GM20000 (cell line): ENCODE data around the gene EMX2.

Source experiments
- DNase-seq: peaks from one replicate; pipeline ENCODE4 v3.0.0; 2012; ENCODE audit warnings: low spot score
- CTCF ChIP-seq: IDR thresholded peaks from 2 replicates; pipeline ENCODE4 v1.5.1; 2012; ENCODE audit warnings: mild to moderate bottlenecking, control low read depth; ENCODE audit errors: extremely low read depth, missing control alignments

The EMX2 gene

GRCh38 chr10:117542706-117543224 lies at the start of gene EMX2:
Gene EMX2 (plus strand): TSS chr10:117542746. CDS start chr10:117543268, 522 bp downstream.
- DNase-seq, result no peak
- no peak for TF ChIP-seq CTCF

- TF ChIP-seq CTCF, result no peak
- DNase-seq, result no peak
Observed at GRCh38 chr10:117496031-117496430, 46.5 kb upstream of the EMX2 start.

GRCh38 chr10:117496616-117497028 lies 45.9 kb upstream of the EMX2 start:
- peak; percentile 80 for DNase-seq
- TF ChIP-seq CTCF, result peak; percentile 95

- no peak for DNase-seq
- TF ChIP-seq CTCF, result no peak
Observed at GRCh38 chr10:117497736-117498135, 44.8 kb upstream of the EMX2 start.

- TF ChIP-seq CTCF, result no peak
- DNase-seq, result no peak
Observed at GRCh38 chr10:117499248-117500105, 43.1 kb upstream of the EMX2 start.

DNA sequence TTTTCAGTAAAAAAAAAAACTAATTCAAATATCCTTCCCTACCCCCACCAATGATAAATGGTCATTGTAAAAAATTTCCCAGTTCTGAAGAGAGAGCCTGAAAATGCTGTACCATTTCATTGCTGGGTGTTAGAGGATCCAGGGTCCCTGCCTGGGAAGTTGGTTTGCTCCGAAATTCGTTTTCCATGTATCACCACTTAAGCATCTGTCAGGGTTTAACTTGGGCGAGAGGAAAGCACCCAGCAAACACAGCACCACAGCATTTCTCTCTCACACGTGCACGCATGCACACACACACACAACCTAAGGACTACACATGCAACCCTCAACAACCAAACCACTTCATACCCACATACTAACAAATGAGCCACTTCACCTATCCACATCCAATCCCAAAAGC lies 42.1 kb upstream of the EMX2 start:
- DNase-seq, result no peak
- TF ChIP-seq CTCF, result no peak

- TF ChIP-seq CTCF, result no peak
- no peak for DNase-seq
Observed at GRCh38 chr10:117501460-117502035, 41.0 kb upstream of the EMX2 start.
